IPS-18c (cell line): ENCODE measurements around the gene MACO1.

ENCODE experiments used
- H3K4me3 ChIP-seq: 2 replicates; pipeline ENCODE4 v1.7.0; 2013; ENCODE audit warnings: low read depth, mild to moderate bottlenecking, low read length, moderate library complexity; ENCODE audit not compliant: insufficient read depth
- H3K9me3 ChIP-seq: one replicate; pipeline ENCODE4 v1.6.1; 2013; ENCODE audit warnings: mild to moderate bottlenecking, low read length, moderate library complexity; ENCODE audit not compliant: control insufficient read depth, insufficient read depth

The MACO1 gene

DNA sequence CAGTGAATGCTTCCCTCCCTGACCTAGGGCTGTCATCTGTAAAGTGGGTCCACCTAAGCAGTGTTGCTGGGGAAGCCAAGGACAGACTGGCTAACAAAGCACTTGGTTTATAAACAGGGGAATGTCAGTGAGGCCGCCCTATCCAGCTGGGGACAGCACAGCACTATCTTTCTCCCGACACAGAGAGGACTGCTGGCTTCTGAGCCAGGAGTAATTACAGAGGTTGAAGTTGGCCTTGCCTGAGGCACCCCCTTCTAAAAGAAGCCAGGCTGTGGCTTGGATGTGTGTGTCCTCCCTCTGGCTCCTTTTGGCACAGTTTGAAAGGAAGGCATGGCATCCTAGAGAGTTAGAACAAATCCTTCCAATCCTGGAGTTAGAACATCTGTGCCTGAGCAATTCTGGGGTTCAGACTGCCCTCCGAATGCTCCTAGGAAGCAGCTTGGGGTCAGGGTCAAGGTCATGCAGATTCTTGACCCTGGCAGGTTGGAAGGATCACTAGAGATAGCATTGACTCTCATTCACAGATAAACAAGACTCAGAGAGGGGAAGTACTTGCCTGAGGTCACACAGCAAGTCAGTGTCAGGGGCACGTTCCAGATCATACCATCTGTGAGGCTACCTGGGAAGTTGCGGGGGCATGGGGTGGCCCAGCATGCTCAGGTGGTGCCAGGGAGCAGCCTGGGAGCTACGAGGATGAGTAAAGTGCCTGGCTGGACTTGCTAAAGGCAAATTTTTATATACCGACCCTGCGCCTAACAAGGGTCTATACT is 111.4 kb downstream of the MACO1 start:
- Histone ChIP-seq H3K9me3 (no peaks in the 10 kb centered on the region), H3K4me3 (no peak overlapping the region)

DNA sequence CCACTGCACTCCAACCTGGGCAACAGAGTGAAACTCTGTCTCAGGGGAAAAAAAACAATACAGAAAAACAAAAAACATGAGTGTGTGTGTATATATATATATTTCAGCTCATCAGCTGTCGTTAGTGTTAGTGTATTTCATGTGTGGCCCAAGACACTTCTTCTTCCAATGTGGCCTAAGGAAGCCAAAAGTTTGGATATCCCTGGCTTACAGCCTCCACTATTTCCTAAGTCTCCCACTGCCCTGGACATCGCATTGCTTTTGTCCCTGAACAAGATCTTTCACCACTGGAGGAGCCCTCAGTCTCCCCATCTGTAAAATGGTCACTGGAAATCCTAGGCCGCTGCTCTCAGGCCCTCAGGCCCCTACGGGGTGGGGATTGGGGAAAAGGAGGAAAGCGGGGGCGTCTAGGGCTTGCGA is 112.3 kb downstream of the MACO1 start:
- H3K4me3 ChIP-seq: peak overlapping the region; percentile 11; the same call in 1 of the 2 replicates
- no peaks in the 10 kb centered on the region for H3K9me3 ChIP-seq

DNA sequence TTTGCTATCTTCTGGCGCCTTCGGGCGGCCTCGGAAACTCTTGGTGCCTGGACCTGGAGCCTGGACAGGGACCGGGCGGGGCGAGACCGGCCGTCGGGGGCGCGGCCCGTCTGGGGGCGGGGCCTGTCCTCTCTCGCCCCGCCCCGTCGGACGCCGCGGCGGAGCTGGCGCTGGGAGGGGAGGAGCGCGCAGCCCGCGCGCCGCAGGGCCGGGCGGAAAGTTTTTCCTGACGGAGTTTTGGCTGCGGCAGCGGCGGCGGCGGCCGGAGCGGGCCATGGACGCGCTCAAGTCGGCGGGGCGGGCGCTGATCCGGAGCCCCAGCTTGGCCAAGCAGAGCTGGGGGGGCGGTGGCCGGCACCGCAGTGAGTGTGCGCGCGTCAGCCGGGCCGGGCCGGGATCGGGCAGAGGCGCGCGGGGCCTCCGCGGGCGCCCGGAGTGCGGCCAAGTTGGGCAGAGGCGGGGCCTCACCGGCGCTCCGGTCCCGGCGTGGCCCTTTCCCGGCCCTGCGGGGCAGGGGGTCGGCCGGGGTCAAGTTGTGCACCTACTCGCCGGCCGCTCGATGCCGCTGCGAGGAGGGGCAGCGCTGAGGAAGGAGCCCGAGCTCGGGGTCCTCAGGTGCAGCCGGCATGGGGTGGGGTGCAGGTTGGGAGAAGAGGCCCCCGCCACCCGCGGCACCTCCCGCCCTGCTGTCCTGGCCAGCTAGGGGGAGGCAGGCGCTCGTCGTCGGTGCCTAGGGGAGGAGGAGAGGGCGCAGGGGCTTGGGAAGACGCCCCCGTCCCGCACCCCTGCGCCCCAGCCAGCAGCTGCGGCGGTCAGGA is 112.9 kb downstream of the MACO1 start, which contains the start of gene LDLRAP1:
TSS of gene LDLRAP1 (plus strand) at position 182 of the 818 bp plus-strand sequence. CDS start at position 275, 93 bp downstream.
- Histone ChIP-seq H3K4me3 (peak within 1 kb of the TSS; percentile 71), H3K9me3 (no peaks in the 10 kb centered on the region)

DNA sequence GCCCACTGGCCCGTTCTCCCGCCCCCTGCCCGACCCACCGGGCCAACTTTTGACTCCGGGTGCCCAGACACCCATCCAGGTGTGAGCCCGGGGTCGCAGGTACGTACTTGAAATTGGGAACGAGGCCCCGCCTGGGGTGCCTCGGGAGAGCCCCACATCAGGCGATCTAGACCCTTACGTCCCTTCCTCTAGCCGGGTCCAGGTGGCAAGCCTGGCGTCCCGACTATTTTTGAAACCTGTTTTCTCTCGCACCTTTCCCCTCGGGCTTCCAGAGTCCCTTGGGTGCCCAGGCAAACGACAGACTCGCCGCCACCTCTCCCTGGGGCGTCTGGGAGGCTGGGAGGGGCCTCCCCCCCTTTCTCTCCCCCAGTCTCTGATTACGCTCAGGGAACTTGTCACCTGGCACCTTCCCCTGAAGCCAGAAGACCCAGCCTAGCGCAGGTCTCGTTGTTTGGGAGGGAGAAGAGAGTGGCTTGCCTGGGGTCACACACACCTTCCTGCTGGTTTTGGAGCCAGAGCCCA is 113.6 kb downstream of the MACO1 start:
- peak overlapping the region; percentile 71 for H3K4me3 ChIP-seq
- no peaks in the 10 kb centered on the region for H3K9me3 ChIP-seq

DNA sequence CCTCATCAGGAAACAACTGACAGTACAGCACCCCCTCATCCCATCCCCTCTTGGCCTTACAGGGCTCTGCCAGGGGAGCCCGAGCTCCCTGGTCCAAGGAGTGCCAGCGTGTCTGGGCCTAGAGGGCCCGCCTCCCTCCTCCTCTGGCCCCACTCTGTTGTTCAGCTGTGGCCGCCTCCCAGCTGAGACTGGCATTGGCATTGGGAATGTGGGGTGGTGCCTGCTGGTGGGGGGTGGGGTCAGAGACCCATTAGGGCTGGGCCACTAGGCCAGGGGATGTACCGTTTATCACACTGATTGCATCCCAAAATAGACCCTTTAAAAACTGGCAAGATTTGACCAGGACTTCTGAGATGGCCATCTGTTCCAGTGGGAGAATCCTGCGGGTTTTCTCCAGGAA is 114.1 kb downstream of the MACO1 start:
- Histone ChIP-seq H3K4me3 (peak overlapping the region; percentile 71; the same call in 1 of the 2 replicates), H3K9me3 (no peaks in the 10 kb centered on the region)

DNA sequence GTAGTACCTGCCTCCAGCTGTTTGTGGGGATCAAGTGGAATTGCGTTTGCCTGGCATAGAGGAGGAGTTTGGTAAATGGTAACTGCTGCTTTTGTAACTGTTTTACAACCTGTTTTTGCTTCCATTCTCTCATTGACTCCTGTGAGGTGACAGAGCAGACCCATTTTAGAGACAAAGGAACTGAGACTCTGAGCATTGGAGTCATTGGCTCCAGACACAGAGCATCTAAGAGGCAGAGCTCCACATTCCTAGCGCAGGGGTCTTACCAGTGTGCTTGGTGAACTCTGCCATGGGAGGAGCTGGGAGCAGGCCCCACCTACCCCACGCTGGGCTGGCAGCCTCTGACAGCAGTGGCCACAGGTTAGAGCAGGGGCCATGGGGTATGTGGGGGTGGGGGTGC is 115.1 kb downstream of the MACO1 start:
- Histone ChIP-seq H3K4me3 (no peak overlapping the region), H3K9me3 (no peaks in the 10 kb centered on the region)

DNA sequence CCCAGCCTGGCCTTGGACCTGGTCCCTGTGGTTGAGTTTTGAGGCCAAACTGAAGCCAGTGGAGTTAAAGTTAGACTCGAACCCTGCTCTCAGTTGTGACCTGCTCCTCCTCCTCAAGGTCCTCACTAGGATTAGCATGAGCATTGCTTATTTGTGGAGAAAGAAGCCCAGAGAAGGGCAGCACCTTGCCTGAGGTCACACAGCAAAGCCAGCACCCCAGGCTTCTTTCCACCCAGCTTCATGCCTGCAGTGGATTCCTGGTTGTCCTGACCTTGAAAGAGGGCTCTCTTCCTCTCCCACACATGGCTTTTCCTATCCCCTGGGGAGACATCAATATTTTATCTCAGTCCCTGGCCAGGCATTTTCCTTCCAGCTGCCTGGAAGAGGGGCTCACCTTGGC is 115.5 kb downstream of the MACO1 start:
- H3K9me3 ChIP-seq: no peaks in the 10 kb centered on the region
- H3K4me3 ChIP-seq: no peak overlapping the region

DNA sequence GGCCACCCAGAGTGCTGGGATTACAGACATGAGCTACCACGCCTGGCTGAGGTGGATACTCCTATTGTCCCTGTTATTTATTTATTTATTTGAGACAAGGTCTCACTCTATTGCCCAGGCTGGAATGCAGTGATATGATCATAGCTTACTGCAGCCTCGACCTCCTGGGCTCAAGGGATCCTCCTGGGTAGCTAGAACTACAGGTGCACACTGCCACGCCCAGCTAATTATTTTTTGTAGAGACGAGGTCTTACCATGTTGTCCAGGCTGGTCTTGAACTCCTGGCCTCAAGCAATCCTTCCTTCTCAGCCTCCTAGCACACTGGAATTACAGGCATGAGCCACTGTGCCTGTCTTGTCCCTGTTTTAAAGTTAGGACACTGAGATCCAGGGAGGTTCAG is 117.9 kb downstream of the MACO1 start:
- Histone ChIP-seq H3K4me3 (no peak overlapping the region), H3K9me3 (no peaks in the 10 kb centered on the region)

DNA sequence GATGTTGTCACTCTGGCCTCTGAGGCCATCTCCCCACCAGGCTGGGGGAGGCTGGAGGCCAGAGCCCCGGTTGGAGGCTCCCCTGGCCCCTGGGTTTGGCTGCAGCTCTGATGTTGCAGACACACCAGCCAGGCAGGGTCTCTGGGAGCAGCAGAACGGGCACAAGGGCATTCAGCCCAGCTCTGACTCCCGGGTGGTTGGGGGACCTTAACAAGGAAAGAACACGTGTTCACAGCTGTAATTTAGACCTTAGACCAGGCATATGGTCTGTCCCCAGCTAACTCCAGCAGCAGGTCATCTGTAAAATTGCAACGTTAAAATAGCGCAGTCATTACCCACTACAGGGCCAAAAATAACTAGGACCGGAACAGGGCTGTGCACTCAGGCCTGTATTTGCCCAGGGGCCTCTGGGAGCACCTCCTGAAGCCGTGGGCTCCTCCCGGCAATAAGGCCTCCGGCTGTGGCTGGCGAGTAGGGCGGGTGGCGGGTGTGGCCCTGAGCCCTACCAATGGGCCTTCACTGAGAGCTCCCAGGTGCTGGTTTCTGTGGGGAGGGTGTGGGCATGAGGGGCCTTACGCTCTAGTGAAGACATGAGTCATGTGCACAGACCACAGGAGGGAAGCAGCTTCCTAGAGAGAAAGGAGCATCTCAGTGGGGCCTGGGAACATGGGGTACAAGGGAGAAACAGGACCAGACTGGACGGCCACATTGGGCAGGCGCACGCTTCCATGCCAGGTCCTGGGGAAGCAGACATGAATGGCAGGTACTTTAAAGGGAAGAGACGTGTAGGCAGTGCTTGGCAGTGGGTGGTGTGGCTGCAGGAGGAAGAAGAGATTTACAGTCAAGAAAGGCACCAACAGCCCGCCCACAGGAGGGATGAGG is 118.8 kb downstream of the MACO1 start:
- H3K9me3 ChIP-seq: no peaks in the 10 kb centered on the region
- no peak overlapping the region for H3K4me3 ChIP-seq
